Brain microvascular endothelial cell (primary cell): ENCODE measurements around the gene GDPGP1.

ENCODE experiments used
- DNase-seq: peaks from one replicate; pipeline ENCODE4 v3.0.0-alpha.2; 2020
- H3K27ac ChIP-seq: fragments of 250-450 bp; sonication (Bioruptor Pico); 2 replicates; pipeline ENCODE4 v1.5.1; 2020; ENCODE audit warnings: mild to moderate bottlenecking, moderate library complexity
- H3K27me3 ChIP-seq: fragments of 250-450 bp; sonication (Bioruptor Pico); replicated peaks from 2 replicates; pipeline ENCODE4 v1.5.1; 2020; ENCODE audit warnings: mild to moderate bottlenecking
- H3K36me3 ChIP-seq: fragments of 250-450 bp; sonication (Bioruptor Pico); replicated peaks from 2 replicates; pipeline ENCODE4 v1.5.1; 2020; ENCODE audit warnings: mild to moderate bottlenecking
- H3K4me3 ChIP-seq: 2 replicates; pipeline ENCODE4 v1.5.1; 2011; ENCODE audit warnings: low read depth, mild to moderate bottlenecking, control low read depth, low read length, moderate library complexity
- in situ Hi-C: cut with HindIII; loops from 2 replicates; pipeline ENCODE4 v1.10.0; 2017; ENCODE audit warnings: low sequenced_read_pairs, low pct_ligation_motif_present
- TF ChIP-seq, protein P1 (sequence below): IDR thresholded peaks from 2 replicates; pipeline ENCODE4 v1.5.1; 2011; ENCODE audit warnings: low read depth, mild to moderate bottlenecking, moderate library complexity, low read length, control low read depth, inconsistent platforms; ENCODE audit errors: missing control alignments

GDPGP1 gene

DNA sequence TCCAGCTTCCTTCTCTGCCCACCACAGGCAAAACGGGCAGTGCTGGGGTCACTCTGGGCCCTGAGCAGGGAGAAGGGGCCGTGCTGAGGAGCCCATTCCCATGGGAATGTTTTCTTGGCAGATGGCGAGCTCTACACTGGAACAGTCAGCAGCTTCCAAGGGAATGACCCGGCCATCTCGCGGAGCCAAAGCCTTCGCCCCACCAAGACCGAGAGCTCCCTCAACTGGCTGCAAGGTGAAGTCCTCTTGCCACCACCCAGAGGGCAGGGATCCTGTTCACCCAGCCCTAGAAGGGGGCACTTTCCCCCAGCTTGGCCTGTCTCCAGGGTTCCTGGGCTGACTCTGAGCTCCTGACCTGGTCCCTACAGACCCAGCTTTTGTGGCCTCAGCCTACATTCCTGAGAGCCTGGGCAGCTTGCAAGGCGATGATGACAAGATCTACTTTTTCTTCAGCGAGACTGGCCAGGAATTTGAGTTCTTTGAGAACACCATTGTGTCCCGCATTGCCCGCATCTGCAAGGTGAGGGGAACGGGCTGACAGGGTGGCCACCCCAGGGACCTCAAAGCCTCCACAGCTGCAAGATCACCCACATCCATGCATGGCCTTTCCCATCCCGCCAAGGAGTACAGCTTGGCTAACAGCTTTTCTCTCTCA lies 12.6 kb upstream of the GDPGP1 start:
- Histone ChIP-seq H3K36me3 (peaks cover 4% of the 10 kb centered on the region), H3K27ac (no peak overlapping the region), H3K4me3 (no peak overlapping the region), H3K27me3 (no peaks in the 10 kb centered on the region)
- TF ChIP-seq, protein P1, sequence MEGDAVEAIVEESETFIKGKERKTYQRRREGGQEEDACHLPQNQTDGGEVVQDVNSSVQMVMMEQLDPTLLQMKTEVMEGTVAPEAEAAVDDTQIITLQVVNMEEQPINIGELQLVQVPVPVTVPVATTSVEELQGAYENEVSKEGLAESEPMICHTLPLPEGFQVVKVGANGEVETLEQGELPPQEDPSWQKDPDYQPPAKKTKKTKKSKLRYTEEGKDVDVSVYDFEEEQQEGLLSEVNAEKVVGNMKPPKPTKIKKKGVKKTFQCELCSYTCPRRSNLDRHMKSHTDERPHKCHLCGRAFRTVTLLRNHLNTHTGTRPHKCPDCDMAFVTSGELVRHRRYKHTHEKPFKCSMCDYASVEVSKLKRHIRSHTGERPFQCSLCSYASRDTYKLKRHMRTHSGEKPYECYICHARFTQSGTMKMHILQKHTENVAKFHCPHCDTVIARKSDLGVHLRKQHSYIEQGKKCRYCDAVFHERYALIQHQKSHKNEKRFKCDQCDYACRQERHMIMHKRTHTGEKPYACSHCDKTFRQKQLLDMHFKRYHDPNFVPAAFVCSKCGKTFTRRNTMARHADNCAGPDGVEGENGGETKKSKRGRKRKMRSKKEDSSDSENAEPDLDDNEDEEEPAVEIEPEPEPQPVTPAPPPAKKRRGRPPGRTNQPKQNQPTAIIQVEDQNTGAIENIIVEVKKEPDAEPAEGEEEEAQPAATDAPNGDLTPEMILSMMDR: peak; percentile 94
- DNase-seq: peak; percentile 71
- in situ Hi-C loops: no loop called here

DNA sequence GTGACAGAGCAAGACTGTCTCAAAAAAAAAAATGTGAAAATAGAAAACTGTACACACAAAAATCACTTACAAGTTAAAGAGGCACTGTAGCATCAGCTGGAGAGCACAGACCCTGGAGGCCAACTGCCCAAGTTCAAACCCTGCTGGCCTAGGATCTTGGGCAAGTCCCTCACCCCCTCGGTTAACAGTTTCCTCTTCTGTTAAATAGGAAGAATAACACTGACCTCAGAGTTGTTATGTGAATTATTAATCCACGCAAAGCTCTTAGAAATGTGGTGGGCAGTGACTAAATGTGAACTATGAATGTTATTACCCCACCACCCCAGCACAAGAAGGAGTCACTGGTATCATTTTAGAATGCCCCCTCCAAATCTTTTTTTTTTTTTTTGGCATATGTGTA lies 11.5 kb upstream of the GDPGP1 start:
- no peak for DNase-seq
- in situ Hi-C loops: no loop called here
- Histone ChIP-seq H3K4me3 (no peak overlapping the region), H3K27ac (no peak overlapping the region), H3K27me3 (no peaks in the 10 kb centered on the region), H3K36me3 (peaks cover 4% of the 10 kb centered on the region)
- TF ChIP-seq, protein P1: no peak

DNA sequence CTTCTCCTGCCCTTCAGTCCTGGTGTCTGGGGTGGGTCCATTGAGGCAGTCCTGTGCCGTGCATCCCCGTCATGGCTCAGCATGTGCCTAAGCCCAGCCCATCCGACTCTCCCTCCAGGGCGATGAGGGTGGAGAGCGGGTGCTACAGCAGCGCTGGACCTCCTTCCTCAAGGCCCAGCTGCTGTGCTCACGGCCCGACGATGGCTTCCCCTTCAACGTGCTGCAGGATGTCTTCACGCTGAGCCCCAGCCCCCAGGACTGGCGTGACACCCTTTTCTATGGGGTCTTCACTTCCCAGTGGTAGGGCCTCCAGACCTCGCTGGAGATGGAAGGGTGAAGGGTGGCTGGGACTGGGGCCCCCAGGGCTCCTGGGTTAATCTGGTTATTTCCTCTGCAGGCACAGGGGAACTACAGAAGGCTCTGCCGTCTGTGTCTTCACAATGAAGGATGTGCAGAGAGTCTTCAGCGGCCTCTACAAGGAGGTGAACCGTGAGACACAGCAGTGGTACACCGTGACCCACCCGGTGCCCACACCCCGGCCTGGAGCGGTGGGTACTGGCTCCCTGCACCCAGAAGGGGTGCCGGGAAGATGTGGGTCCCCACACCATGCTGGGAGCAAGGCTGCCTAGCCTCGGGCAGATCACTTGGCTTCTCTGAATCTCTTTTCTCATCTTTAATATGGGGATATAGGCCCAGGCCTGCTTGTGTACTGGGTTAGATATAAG lies 10.4 kb upstream of the GDPGP1 start:
- no peak for DNase-seq
- no peak overlapping the region for H3K27ac ChIP-seq
- no peak overlapping the region for H3K4me3 ChIP-seq
- TF ChIP-seq, protein P1: no peak
- in situ Hi-C loops: no loop called here
- H3K27me3 ChIP-seq: no peaks in the 10 kb centered on the region
- peaks cover 12% of the 10 kb centered on the region for H3K36me3 ChIP-seq

DNA sequence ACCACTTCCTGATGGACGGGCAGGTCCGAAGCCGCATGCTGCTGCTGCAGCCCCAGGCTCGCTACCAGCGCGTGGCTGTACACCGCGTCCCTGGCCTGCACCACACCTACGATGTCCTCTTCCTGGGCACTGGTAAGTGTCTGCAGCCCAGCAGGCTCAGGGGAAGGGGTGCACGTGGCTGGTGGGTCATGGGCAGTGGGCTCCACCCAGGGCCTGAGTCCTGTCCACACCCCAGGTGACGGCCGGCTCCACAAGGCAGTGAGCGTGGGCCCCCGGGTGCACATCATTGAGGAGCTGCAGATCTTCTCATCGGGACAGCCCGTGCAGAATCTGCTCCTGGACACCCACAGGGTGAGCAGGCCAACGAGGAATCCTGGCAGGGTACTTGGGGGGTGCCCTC lies 9.0 kb upstream of the GDPGP1 start:
- no peaks in the 10 kb centered on the region for H3K27me3 ChIP-seq
- peaks cover 22% of the 10 kb centered on the region for H3K36me3 ChIP-seq
- no peak overlapping the region for H3K27ac ChIP-seq
- TF ChIP-seq, protein P1: no peak
- DNase-seq: no peak
- H3K4me3 ChIP-seq: no peak overlapping the region
- in situ Hi-C loops: no loop called here

DNA sequence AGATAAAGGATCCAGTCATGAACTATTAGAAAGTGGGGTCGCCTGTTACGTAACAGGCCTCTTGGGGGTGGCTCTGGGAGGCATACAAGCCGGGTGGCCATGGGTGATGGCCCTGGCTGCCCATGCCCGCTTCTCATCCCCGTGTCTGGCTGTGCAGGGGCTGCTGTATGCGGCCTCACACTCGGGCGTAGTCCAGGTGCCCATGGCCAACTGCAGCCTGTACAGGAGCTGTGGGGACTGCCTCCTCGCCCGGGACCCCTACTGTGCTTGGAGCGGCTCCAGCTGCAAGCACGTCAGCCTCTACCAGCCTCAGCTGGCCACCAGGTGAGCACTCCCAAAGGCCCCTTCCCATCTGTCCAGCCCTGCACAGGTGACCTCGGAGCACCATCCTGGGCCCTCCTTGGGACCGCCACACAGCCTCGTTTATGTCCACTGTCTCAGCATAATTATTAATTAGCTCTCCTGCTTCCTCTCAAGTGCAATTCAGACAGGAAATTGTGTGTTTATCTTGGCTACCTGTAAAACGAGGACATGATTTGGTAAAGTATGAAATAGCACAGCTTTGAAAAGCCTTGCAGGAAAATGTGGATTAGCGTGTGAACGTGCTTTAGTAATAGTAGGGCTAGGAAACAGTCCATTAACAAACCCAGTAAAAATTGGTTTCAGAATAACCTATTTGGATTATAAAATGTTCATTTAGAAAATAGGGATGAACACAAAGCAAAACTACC lies 8.3 kb upstream of the GDPGP1 start:
- Histone ChIP-seq H3K27ac (no peak overlapping the region), H3K36me3 (peaks cover 28% of the 10 kb centered on the region), H3K4me3 (no peak overlapping the region), H3K27me3 (no peaks in the 10 kb centered on the region)
- in situ Hi-C loops: no loop called here
- TF ChIP-seq, protein P1: no peak
- no peak for DNase-seq
